GM21786 (cell line): ENCODE measurements around the gene KRTAP5-9.
"Not testable (repeated sequence)": the region's sequence is repeated elsewhere in the genome, so short reads cannot be mapped to it uniquely, and the experiment has no call there.

ENCODE experiments used
- ATAC-seq: cut with Tn5 transposase; IDR thresholded peaks from one replicate; pipeline ENCODE4 v1.9.1; 2021; ENCODE audit not compliant: unreplicated experiment

Gene KRTAP5-9, protein sequence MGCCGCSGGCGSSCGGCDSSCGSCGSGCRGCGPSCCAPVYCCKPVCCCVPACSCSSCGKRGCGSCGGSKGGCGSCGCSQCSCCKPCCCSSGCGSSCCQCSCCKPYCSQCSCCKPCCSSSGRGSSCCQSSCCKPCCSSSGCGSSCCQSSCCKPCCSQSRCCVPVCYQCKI

DNA sequence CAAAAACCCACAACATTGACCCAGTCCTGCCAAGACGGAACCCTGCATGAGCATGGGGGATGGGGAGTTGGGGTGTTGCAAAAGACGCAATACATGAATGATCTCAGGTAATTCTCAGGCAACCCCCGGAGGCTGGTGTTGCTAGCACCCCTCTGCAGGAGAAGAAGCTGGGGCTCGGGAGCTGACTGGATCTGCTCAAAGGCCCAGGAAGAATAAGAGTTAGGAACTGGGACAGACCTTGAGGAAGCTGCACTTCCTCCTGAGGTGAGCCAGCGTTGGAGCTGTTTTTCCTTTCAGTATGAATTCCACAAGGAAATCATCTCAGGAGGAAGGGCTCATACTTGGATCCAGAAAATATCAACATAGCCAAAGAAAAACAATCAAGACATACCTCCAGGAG lies at the start of gene KRTAP5-9:
KRTAP5-9 (plus strand) TSS at position 301 of the 400 bp plus-strand sequence. CDS start 238 bp downstream, outside the sequence.
- no peak for ATAC-seq

DNA sequence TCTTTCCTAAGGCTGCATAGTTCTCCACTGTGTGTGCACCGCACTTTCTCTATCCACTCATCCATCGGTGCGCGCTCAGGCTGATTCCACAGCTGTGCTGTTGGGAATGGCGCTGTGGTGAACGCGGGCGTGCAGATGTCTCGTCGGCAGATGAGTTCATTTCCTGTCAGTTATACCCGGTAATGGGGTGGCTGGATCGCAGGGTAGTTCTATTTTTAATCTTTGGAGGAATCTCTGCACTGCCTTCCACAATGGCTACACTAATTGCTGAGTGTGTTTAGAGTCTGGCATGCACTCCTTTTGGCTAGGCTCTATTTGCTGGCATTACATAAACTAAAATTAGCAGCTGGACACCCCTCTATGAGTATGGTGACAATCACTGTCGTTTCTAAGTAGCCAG lies 49.1 kb upstream of the KRTAP5-9 start:
- no peak for ATAC-seq

DNA sequence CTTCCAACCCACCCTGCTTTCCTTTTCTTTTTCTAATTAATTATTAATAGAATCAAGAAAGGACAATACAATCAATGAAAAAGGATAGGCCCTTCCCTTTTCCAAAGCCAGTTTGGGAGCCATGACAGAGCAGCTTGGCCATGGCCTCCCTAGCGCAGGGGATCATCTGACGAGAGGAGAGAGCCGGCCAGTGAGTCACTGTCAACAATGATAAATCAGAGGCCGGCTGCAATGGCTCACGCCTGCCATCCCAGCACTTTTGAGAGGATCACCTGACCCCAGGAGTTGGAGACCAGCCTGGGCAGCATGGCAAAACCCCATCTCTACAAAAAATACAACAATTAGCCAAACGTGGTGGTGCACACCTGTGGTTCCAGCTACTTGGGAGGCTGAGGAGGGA lies 48.7 kb upstream of the KRTAP5-9 start:
- ATAC-seq, result no peak

DNA sequence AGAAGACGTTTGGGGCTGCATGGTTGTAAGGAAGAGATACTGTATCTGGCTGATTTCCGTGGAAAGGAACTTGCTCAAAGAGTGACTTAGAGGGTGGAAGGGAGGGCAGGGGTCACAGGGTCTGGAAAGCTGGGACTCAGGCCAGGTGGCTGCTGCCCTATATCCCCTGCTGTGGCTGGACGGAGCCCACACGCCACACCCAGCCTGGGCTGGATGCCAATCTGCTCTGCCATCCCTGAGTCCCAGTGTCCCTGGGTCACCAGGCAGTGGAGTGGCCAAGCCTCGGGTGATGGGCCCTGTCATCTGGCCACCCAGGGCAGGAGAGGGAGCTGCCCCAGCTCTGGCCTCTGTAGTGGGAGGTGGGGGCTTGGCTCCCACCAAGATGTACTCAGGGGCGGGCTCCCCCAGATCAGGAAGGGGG lies 47.6 kb upstream of the KRTAP5-9 start:
- ATAC-seq, result no peak

DNA sequence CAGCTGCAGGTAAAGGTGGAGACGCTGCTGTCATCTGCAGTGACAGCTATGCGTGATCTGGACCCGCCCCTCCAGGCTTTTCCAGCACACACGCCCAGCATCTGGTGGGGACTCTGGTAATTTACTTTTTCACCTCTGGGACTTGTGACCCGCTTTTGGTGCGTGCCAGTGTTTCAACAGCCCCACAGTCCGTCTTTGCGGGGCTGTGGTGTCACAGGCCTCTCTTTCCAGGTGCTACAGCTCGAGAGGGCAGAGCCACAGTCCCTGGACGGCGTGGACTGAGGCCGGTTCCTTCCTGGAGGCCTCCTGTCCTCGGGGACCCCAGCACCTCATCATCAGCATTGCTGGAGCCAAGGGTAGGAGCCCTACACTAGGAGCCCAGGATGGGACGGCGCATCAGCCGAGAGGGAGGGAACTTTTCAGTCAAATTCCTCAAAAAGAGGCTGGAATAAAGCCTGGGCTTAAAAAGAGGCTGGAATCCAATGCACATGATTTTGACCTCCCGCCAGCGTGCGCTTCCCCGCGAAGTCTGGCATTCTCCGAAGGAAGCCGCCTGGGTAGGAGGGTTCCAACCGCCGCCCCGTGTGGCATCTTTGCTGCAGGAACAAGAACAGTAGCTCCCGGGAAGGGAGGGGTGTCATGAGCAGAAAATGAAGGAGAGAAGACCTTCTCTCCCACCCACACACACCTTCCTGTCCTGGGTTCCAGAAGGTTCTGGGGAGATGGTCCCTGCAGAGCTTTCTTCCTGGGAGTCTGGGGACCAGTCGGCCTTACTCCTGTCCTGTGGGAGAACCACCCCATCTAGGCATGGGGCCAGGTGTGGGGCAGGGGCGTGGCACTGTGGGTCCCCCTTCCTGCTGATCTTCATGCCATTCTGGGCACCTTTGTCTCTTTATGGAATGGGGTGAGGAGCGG lies 46.9 kb upstream of the KRTAP5-9 start:
- no peak for ATAC-seq

DNA sequence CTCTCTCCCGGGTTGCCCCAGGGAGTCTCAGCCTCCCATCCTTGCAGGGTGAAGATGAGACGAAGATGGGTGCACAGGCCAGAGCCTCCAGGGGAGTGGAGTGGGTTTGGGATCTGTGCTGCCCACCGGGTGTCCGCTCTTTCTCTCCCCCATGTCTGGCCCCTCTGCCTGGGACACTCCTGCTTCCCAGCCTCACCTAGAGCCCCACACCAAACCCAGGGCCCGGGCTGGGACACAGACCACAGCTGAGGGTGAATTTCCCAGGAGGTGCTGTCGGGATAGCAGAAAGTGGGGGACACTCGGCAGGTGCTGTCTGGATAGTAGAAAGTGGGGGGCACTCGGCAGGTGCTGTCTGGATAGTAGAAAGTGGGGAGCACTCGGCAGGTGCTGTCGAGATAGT lies 46.2 kb upstream of the KRTAP5-9 start:
- ATAC-seq, result no peak

DNA sequence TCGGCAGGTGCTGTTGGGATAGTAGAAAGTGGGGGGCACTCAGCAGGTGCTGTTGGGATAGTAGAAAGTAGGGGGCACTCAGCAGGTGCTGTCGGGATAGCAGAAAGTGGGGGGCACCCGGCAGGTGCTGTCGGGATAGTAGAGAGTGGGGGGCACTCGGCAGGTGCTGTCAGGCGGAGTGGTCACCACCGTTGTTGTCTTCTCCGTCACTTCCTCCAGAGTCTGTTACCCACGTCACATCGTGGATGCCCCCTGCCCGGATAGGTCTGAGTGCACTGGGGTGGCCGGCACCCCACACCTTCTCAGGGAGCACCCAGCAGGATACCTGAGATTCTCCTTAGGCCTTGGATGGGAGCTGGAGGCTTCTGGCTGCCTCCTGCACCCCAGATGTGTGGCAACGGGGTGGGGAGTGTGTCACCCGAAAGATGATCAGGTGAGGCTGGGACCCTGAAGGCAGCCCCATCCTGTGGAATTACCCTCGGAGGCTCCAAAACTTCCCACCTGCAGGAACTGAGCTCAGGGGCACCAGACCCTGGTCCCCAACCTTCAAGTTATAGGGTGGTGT lies 45.3 kb upstream of the KRTAP5-9 start:
- no peak for ATAC-seq

DNA sequence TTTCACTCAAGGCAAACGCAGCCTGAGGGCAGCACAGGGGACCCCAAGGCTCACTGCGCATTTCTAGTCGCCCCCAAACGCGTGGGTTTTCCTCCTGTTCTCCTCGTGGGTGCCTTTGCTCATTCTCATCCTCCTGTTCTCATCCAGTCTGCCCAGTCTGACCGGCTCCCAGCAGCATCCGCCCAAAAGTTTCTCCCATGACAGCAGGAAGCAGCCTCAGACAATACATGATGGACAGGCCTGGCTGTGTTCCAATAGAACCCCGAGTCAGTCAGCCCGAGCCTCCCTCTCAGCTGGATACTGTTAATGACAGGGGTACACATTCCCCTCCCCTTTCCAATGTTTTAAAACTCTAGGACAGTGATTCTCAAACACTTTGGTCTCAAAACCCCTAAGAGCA lies 43.7 kb upstream of the KRTAP5-9 start:
- ATAC-seq, result no peak

DNA sequence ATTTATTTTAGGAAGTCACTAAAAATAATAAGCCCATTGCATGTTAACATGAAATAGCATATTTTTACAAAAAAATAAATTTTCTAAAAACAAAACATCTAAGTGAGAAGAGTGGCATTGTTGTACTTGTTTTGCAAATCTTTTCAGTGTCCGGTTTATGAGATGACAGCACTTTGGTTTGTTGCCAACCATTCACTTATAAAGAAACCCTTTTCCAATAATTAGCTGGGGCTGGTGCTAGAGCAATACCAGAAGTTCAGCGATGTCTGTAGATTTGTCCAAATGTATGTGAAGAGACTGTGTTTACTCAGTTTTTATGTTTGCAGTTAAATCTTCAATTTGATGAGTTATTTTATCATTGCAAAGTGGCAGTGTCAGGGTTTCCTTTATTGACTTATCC lies 43.2 kb upstream of the KRTAP5-9 start:
- no peak for ATAC-seq

DNA sequence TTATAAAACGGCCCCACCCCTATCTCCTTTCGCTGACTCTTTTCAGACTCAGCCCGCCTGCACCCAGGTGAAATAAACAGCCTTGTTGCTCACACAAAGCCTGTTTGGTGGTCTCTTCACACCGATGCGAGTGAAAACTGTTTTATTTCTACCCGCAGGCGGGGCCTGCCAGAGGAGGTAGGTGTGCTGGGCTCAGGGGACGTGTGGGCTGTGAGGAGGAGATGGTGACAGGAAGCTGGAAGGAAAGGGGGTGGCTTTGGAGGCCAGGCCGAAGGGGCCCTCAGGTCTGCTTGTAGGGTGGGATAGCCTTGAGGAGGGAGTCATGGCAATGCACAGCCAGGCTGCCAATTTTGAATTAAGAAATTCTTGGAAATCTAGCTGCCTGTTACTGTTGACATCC lies 42.4 kb upstream of the KRTAP5-9 start:
- no peak for ATAC-seq

DNA sequence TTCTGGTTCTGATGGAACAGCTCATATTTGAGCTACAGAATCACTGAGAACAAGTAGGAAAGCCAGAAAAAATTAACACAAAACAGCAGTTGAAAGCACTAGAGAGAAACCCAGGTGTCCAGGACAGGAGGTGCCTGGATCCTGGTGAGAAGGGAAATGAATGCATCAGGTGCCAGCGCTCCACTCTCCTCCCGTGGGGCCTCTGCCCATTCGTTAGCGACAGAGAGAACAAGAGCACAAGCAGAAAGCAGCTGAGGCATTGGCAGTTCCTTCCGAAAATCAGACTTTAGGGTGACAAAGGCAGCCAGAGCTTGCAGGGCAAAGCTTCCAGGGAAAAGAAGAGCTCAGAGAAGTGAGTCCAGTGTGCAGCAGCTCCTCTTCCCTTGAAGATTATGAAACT lies 41.1 kb upstream of the KRTAP5-9 start:
- no peak for ATAC-seq

DNA sequence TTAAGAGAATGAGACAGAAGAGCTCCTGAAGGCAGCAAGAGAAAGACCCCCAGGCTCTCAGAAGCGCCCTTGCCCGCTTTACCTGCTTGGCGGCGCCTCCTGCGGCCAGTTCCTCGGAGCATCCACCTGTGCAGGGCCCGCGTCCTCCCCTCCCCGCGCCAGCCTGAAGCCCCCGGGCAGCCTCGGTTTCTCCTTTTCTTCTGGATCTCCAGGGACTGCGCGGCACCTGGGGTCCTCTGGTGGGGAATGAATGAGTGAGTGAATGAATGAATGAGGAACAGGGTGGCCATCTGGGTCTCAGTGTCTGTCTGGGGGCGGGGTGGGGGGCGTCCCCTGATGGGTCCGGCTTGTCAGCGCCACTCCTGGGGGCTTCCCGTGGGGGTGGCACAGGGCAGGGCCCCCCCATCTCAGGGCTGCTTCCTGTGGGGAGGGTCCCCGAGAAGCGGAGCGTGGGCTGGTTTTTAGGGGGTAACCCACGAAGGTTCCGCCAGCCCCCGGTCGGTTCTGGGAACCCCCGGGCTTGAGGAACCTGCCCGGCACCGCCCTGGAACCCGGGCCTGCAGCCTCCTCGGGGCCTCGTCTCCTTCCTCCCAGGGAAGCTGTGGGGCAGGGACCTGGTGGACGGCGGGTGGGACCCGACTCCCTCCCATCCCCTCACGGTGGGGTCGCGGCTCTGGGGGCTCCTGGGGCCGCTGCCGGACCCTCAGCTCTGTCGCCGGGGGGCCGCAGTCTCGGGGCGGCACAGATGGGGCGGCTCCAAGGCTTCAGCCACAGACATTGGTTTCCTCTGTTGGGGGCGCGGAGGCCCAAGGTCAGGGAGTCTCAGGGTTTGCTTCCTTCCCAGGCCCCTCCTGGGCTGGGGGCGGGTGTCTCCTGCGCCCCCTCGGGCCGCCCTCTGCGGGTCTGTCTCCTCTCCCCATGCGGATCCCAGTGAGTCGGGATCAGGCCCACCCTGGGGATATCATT lies 29.4 kb upstream of the KRTAP5-9 start:
- ATAC-seq, result no peak

DNA sequence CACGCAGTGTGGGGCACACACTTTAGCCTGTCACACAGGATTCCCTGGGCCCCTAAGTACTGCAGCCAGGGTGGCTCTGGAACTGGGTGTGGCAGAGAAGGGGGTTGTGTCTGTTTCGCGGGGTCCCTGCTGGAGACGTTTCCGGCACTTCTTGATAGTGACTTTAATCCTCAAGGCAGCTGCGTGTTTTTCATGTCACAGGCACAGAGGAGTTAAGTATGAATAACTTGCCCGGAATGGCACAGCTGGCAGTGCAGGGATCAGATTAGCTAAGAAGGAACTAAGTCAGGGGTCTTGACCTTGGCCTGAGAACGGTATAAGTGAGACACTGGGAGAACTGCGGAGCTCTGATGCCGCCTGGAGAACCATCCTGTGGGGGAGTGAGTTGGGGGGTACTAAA lies 28.7 kb upstream of the KRTAP5-9 start:
- no peak for ATAC-seq

DNA sequence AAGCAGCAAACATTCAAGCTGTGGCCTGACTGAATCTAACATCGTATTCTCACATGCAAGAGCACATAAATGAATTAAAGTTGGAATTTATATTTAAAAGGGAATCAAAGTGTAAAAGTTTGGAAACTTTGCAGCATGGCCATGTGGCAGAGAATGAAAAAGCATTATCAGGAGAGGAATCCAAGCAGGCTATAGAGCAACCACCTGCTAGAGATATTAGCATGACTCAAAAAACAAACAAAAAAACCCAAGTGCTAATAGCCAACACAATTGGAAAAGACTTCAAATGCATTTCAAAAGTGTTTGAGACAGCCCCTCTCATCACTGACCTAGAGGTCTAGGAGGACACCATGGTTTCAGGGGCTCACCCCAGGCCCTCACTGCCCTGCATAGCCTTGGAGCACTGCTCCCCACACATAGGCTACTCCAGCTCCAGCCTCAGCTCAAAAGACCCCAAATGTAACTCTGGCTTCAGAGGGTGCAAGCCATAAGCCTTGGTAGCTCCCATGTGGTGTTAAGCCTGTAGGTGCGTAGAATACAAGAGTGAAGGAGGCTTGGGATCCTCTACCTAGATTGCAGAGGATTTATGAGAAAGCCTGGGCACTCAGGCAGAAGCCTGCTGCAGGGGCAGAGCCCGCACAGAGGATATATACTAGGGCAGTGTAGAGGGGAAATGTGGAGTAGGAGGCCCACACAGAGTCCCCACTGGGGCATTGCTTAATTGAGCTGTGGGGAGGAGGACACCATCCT lies 22.9 kb upstream of the KRTAP5-9 start:
- no peak for ATAC-seq

DNA sequence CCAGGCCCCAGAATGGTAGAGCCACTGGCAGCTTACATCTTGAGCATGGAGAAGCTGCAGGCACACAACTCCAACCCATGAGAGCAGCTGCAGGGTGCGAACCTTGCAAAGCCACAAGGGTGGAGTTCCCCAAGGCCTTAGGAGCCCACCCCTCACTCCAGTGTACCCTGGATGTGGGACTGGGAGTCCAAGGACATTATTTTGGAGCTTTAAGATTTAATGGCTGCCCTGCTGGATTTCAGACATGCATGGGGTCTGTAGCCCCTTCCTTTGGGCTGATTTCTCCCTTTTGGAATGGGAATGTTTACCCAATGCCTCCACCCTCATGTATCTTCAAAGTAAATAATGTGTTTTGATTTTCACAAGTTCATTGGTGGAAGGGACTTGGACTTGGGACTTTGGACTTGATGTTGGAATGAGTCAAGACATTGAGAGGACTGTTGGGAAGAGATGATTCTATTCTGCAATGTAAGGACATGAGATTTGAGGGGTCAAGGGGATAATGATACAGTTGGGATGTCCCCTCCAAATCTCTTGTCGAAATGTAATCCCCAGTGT lies 22.2 kb upstream of the KRTAP5-9 start:
- no peak for ATAC-seq

DNA sequence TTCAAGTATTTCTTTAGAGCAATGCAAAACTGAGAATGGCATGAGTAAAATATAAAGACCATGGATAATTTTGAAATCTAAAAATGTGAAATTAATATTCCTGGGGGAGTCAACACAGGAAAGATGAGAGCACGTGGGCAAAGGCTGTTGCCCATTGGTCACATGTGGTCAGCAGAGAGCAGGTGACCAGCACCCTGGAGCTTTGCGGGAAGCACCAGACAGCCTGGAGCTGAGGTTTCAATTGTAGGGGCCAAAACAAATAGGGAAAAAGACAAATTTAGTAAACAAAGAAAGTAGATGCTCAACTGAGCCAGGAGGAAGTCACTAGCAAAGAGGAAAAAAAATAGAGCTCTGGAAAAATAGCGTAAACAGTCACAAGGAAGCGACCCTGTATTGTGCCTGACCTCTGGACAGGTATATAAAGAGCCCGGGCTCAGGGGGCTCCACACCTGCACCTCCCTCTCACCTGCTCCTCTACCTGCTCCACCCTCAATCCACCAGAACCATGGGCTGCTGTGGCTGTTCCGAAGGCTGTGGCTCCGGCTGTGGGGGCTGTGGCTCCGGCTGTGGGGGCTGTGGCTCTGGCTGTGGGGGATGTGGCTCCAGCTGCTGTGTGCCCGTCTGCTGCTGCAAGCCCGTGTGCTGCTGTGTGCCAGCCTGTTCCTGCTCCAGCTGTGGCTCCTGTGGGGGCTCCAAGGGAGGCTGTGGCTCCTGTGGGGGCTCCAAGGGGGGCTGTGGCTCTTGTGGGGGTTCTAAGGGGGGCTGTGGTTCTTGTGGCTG lies 21.2 kb upstream of the KRTAP5-9 start, which contains the start of gene KRTAP5-7:
KRTAP5-7 (plus strand) TSS at position 472 of the 780 bp plus-strand sequence; CDS start at position 506, 34 bp downstream.
- ATAC-seq, result not testable (repeated sequence)

DNA sequence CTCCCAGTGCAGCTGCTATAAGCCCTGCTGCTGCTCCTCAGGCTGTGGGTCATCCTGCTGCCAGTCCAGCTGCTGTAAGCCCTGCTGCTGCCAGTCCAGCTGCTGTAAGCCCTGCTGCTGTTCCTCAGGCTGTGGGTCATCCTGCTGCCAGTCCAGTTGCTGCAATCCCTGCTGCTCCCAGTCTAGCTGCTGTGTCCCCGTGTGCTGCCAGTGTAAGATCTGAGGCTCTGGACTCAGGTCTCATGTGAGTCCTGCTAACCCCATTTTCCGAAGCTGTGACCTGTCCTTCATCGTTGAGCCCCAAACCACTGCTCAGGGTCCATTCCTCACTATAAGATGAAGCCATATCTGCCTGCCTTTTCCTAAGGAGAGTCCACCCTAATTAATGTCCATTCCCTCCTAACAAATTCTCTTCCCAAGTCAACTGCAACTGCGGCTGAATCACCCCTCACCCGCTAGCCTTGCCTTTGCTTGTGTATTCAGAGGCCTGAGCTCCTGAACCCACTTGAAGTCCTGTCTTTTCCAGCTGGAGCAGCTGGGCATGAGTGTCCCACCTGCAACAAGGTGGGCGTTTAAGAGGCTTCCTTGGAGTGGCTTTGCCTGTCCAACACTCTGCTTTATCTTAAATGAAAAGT lies 20.5 kb upstream of the KRTAP5-9 start:
- no peak for ATAC-seq

DNA sequence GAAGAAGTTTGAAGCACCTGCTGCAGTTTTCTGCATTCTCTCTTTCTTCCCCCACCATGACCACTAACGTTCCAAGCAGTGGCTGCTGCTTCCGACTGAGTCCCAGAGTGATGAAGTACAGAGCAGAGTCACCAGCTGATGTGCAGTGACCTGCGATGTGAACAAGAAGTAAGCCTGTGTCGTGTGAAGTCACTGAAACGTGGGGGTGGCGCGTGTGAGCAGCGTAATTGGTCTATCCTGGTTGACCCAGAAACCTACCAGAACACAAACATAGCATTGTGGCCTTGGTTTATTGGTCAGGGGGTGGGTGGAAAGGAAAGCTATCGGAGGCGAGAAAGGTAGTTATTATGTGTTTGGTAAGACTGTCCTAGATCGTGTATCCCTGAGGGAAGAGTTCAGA lies 17.6 kb upstream of the KRTAP5-9 start:
- no peak for ATAC-seq
